HG02870 (cell line): ENCODE results near the gene ACSS1.

Experiments used
- ATAC-seq: cut with Tn5 transposase; IDR thresholded peaks from one replicate; pipeline ENCODE4 v1.9.1; 2021; ENCODE audit warnings: mild to moderate bottlenecking, moderate library complexity; ENCODE audit not compliant: unreplicated experiment

ACSS1 gene

GRCh38 chr20:25079171-25079570, 21.2 kb upstream of the ACSS1 start:
- ATAC-seq = no peak

DNA sequence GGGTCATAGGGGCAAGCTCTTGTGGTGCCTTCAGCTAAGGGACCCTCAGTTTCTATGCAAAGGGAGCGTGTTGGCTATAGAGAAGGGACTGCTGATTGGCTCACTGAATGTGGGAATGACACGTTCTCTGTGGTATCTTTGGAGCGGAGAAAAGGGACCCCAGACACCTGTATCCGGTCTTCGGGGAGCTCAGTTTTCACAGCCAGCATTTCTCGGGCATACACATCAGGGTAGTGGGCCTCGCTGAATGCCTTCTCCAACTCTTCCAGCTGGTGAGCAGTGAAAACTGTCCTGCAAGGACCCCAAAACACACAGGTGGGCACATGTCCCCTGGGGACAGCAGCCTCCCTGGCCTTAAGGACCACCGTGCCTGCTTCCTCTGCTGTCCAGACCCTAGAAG, 20.7 kb upstream of the ACSS1 start:
- no peak for ATAC-seq

GRCh38 chr20:25077610-25078169, 19.8 kb upstream of the ACSS1 start:
- ATAC-seq = no peak

- no peak for ATAC-seq
Measured at GRCh38 chr20:25076731-25077609, 19.0 kb upstream of the ACSS1 start.

GRCh38 chr20:25076201-25076600, 18.3 kb upstream of the ACSS1 start:
- no peak for ATAC-seq

DNA sequence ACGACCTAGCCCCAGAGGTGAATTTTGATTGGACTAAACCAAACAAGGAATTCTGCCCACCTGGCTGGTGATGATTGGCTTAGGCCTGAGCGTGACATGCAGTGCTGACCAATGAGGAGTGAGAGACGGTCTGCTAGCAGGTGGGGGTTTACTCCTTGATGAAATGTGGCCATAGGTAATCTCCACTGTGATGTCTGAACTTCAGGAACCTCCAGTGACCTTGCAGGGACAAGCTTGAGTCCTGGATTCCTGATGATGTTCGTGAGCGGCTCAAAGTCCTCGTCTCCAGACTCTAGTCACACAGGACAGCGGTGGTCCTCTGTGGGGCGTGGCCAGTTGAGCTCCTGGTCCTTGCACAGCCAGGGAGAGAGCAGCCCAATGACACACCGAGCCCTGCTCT, 15.6 kb upstream of the ACSS1 start:
- no peak for ATAC-seq

DNA sequence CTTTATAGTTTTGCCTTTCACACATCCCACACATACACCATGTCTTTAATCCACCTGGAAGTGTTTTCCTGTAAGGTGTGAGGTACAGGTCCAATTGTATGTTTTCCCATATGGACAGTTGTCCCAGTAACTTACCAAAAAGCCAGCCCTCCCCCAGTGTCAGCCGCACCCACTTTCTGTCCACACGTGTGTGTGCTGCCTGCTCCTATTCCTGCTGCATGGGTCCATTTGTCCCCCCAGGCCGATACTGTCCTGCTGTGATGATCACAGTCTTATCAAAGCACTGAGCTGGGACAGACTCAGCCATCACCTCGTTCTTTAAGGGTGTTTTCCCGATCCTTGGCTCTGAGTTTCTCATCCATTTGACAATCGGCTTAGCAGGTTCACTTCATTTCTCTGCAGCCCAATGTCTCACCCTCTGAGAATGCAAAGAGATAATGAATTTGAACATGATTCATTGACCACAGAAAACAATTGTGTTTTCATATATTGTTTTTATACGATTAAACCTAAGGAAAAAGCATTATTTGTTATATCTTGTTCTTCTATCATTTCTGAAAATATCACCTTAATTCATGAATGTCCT, 14.4 kb upstream of the ACSS1 start:
- no peak for ATAC-seq

DNA sequence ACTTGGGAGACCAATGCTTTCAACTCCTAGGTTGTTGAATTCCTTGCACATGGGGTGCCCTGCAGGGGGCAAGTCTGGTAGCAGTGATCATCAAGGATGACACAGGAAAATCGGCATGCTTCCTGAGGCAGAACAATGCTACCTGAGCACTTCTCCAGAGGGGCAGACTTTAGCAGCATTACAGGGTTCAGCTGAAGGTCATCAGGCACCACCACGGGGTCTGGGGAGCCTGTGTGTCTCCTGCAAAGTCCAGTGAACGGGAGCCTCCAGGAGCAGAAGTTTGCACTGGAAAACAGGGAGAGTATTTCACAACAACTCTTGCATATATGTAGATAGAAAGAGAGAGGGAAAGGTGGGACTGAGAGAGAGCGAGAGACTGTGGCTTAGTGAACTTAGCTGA, 13.8 kb upstream of the ACSS1 start:
- ATAC-seq = no peak

GRCh38 chr20:25070821-25071473, 13.0 kb upstream of the ACSS1 start:
- ATAC-seq = no peak

- no peak for ATAC-seq
Measured at GRCh38 chr20:25067102-25067987, 9.4 kb upstream of the ACSS1 start.

DNA sequence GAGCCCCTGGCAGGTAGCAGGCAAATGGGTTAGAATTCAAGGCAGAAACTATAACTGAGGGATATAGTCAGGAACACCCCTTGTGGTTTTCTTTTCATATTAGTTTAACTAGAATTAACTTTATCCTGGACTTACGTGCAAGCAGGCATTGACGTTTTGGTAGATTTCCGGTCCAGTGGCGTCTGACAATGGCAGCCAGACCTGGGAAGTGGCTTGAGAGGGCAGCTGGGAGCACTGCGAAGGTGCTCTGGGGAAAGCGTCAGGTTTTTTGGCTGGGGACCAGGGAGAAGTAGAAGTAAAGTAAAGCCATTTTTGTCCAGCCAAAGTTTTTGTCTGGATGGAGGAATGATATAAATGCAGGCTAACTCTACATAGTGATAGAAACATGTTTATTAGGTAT, 8.4 kb upstream of the ACSS1 start:
- ATAC-seq = no peak

GRCh38 chr20:25065625-25066338, 7.8 kb upstream of the ACSS1 start:
- ATAC-seq = peak; percentile 65

- ATAC-seq = no peak
Measured at GRCh38 chr20:25065072-25065624, 7.2 kb upstream of the ACSS1 start.

DNA sequence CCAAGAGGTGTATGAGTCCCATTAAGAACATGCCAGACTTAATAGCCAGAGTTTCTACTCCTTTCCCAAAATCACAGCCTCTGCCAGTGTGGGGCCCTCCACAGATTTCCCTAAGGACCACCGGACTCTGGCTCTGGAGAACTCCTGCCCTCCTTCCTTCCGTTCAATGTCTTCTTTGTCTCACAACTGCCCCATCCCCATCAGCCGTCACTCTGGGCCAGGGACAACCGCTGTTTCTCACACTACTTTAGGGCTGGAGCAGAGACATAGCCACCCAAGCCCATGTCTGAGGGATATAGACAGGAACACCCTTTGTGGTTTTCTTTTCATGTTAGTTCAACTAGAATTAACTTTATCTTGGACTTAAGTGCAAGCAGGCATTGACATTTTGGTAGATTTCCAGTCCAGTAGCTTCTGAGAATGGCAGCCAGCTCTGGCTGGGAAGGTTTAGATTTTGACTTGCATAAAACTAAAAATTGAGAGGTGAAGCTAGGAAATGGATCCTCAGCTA, 6.7 kb upstream of the ACSS1 start:
- no peak for ATAC-seq

DNA sequence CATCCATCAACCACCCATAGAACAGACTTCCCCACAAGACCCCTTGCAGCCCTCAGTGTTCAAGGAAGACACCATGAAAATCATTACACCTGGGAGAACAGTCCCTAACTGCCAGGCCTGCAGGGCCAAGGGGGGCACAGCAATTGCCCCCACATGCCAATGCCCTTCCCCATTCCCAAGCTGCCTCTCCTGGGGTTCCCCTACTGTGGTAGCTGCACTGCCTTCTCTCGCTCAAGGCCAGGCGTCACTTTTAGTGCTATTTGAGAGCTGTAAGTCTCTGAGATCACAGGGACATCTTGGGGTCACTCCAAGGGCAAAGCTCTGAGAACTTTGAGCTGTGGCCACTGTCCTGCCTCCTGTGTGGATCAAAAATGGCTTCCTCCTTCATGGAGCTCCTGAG, 6.0 kb upstream of the ACSS1 start:
- no peak for ATAC-seq

- ATAC-seq = no peak
Measured at GRCh38 chr20:25063546-25063945, 5.6 kb upstream of the ACSS1 start.

GRCh38 chr20:25062841-25063240, 4.9 kb upstream of the ACSS1 start:
- no peak for ATAC-seq

GRCh38 chr20:25061821-25062530, 4.0 kb upstream of the ACSS1 start:
- no peak for ATAC-seq
